Pancreas (tissue), 10 donors: ENCODE measurements around the gene TRAPPC6A. TPM values are rescaled to one million over a fixed set of nuclear protein-coding genes. Genes with fewer than 3 reads are reported as not detected.
A peak's percentile ranks its signal among the peaks of the same experiment; 100 is the strongest.

Experiments used
- ATAC-seq, 4 donors: fragments of 200-7000 bp; cut with Tn5 transposase; one replicate each; pipeline versions ENCODE4 v1.8.0 to v1.9.1; 2020; ENCODE audit warnings: mild to moderate bottlenecking in 4 of 4, moderate library complexity in 4 of 4
- DNase-seq, 6 donors: peaks; one replicate each; pipeline ENCODE4 v3.0.0-alpha.2; 2020
- FAIRE-seq: peaks from 2 replicates; lab custom pipeline; 2012; peaks lifted over from hg19 to GRCh38; lab: Jason Lieb, UNC
- H3K27ac ChIP-seq, 4 donors: fragments of 200-600 bp; sonication (generic); 1 replicate in 3 of 4; 2 replicates in 1 of 4; pipeline versions ENCODE4 v1.5.0 to v1.8.0; 2020
- H3K27me3 ChIP-seq, 4 donors: fragments of 200-600 bp; one replicate each; pipeline ENCODE4 v1.8.0; 2021
- H3K36me3 ChIP-seq, 3 donors: fragments of 200-600 bp; sonication (generic) in 1 of 3; one replicate each; pipeline versions ENCODE4 v1.5.0 to v1.8.0; 2020 to 2021
- H3K4me1 ChIP-seq, 3 donors: fragments of 200-600 bp; one replicate each; pipeline ENCODE4 v1.8.0; 2021
- H3K4me3 ChIP-seq, 4 donors: fragments of 200-600 bp; sonication (generic) in 2 of 4; one replicate each; pipeline versions ENCODE4 v1.5.0 to v1.8.0; 2020 to 2021
- H3K9me3 ChIP-seq, 4 donors: fragments of 200-600 bp; one replicate each; pipeline ENCODE4 v1.8.0; 2021
- CTCF ChIP-seq, 4 donors: fragments of 200-600 bp; sonication (generic) in 3 of 4; IDR thresholded peaks; one replicate each; pipeline versions ENCODE4 v1.5.0 to v1.8.0; 2021; ENCODE audit warnings: antibody characterized with exemption in 4 of 4
- WGBS, 2 donors: extraction: QIAGEN DNeasy Blood & Tissue Kit; methylation state at CpG; one replicate each; pipeline ENCODE4 v1.1.7; 2013; 5-methylcytosine and 5-hydroxymethylcytosine counted together
- intact Hi-C, 3 donors: fragments of 100-400 bp; cut with DNase I; formaldehyde crosslinking; loops; one replicate each; pipeline versions ENCODE4 v1.11.1 to v1.14.2; 2022
- polyA plus RNA-seq, 2 donors: library from polyadenylated mRNA; stranded (reverse); fragments of 200-250 nt; gene quantifications; one replicate each; pipeline ENCODE4 v1.2.3, GENCODE V29; 2013
- total RNA-seq, 6 donors: library from RNA; stranded (reverse); fragmentation: NEBNext Ultra II Directional in 4 of 6; extraction: Animal tissue kit (Norgen Biotek cat#: 25700) in 4 of 6; gene quantifications; one replicate each; pipeline versions ENCODE4 v1.2.1 to v1.2.4, GENCODE V29; 2021 to 2023
- donor health status: healthy with polysubstance abuse.
- donor health status: DM: no; HTN: no; CAD: no; lungs with moderate emphysema.
- donor health status: DM: no; HTN: no; CAD: no.
- donor health status: control.
- donor health status: control.
- donor health status: Bipolar disorder and iron deficiency.
- donor health status: DM: yes; HTN: yes; CAD: no.
- donor health status: DM: no; HTN: no; CAD: no.
- donor health status: DM: no; HTN: no; CAD: no.
- donor health status: DM: yes; HTN: yes; CAD: no.

Gene TRAPPC6A
- total and polyA plus RNA-seq, 8 donors, result 9.7 to 37.9 (median 14.1) TPM

DNA sequence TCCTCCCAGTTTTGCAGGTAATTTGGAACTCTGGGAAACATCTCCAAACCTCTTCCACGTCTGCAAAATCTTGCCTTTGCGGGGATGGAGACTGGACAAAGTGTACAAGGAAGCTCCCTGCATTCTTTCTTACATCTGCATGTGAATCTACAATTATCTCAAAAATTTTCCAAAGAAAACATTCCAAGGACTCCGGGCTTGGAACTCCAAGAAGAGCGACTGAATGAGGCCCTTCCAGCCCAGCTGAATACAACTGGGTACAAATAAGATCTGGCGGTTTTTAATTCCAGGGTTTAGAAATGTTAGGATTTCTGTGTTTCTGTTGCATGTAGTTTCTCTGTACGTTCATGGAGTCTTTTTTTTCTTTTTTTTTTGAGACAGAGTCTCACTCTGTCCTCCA lies 38.6 kb upstream of the TRAPPC6A start:
- 75 to 84% methylated on average over 6 of the region's 6 CpGs for WGBS, 2 donors
- Histone ChIP-seq H3K4me3 (no peak overlapping the region), H3K27ac (no peak overlapping the region), H3K27me3 (no peaks in the 10 kb centered on the region), H3K4me1 (no peaks in the 10 kb centered on the region), H3K36me3 (no peaks in the 10 kb centered on the region), H3K9me3 (no peaks in the 10 kb centered on the region)
- intact Hi-C loops, result no loop called here
- DNase-seq (no peak), FAIRE-seq (no peak), ATAC-seq (no peak)
- no peak for TF ChIP-seq CTCF (IDR thresholded peaks at IDR 0.05)

DNA sequence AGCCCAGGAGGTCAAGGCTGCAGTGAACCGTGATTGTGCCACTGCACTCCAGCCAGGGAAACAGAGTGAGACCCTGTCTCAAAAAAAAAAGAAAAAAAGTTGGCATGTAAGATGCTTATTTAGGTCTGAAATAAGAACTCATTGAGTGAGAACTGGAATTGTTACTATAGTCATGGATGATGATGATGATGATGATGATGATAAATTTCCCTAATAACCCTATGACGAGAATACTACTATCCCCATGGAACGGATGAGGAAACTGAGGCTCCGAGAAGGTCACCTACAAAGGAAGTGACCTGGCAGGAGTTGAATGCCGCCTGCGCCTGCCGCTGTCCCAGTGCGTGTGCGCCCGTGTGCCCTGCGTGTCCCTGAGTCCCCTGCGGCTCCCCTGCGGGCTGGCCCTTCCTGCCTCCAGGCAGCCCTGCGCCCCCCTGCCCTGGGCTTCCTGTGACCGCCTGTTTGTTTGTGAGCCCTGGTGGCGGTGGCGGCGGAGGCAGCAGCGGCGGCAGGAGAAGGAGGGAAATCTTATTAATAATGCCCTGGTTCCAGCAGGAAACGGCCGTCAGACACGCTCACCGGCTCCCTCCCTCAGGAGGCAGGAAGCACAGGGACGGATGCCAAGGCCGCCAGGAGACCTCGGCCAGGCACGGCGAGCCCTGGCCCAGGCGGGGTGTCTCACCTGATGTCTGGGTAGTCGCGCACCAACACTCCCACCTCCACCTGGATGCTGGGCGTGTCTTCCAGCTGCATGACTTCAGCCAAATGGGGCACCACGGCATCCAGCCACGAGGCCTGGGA lies 37.6 kb upstream of the TRAPPC6A start:
- Histone ChIP-seq H3K4me3 (peak overlapping the region in 1 of 4 donors; percentile 20), H3K27ac (peak overlapping the region; percentile 30 to 71 (median 53)), H3K4me1 (no peaks in the 10 kb centered on the region), H3K27me3 (no peaks in the 10 kb centered on the region), H3K9me3 (no peaks in the 10 kb centered on the region), H3K36me3 (no peaks in the 10 kb centered on the region)
- peak; percentile 50 to 85 (median 69) for DNase-seq
- intact Hi-C loops, result no loop called here
- peak; percentile 60 to 73 (median 62) for ATAC-seq
- TF ChIP-seq CTCF (IDR thresholded peaks at IDR 0.05), result no peak
- 6% methylated on average over 31 to 35 of the region's 35 CpGs for WGBS, 2 donors
- no peak for FAIRE-seq

GRCh38 chr19:45213031-45213430 lies 35.0 kb upstream of the TRAPPC6A start:
- ATAC-seq (no peak), DNase-seq (peak in 2 of 6 donors; percentile 23 to 57), FAIRE-seq (no peak)
- H3K27ac ChIP-seq, result peak overlapping the region in 3 of 4 donors; percentile 42 to 71 (median 67)
- TF ChIP-seq CTCF (IDR thresholded peaks at IDR 0.05), result no peak
- H3K4me3 ChIP-seq, result no peak overlapping the region
- H3K4me1 ChIP-seq, result no peaks in the 10 kb centered on the region
- intact Hi-C loops, result no loop called here
- 72 to 77% methylated on average over 16 to 23 of the region's 23 CpGs for WGBS, 2 donors
- H3K36me3 ChIP-seq, result no peaks in the 10 kb centered on the region
- no peaks in the 10 kb centered on the region for H3K27me3 ChIP-seq
- no peaks in the 10 kb centered on the region for H3K9me3 ChIP-seq

DNA sequence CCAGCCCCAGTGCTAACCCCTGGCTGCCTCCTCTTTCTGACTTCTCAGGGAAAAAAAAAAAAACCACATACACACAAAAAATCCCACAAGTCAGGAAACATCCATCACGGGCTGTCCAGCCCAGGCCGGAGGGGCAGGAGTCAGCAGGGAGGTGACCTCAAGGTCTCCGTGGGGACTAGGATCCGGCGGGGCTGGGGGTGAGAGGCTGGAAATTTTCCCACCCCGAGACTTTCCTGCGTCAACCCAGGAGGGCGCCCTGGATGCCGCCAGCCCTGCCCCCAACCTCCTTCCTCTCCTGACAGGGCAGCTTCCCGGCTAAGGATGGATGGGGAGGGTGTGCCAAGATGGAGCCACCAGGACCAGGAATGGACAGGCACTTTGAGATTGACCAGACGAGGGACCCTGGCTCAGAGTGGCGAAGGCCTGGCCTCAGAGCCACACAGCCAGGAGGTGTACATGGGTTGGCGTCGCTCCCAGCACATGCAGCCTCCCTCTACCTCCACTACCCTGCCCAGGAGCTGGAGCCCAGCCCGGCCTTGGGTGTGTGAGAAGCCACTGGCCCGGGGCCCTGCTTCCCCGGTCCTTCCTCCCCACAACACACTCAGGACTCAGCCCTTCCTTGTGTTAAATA lies 33.8 kb upstream of the TRAPPC6A start:
- intact Hi-C loops, result no loop called here

More for the DNA sequence above, 33.8 kb upstream of the TRAPPC6A start:
- H3K27me3 ChIP-seq, result no peaks in the 10 kb centered on the region
- no peak for FAIRE-seq
- ATAC-seq, result peak; percentile 83 to 92 (median 88)
- WGBS, 2 donors, result 25 to 32% methylated on average over 16 to 17 of the region's 17 CpGs
- DNase-seq, result peak; percentile 78 to 90 (median 81)
- no peaks in the 10 kb centered on the region for H3K9me3 ChIP-seq
- H3K27ac ChIP-seq, result peak overlapping the region; percentile 5 to 71 (median 44)
- no peaks in the 10 kb centered on the region for H3K4me1 ChIP-seq
- no peaks in the 10 kb centered on the region for H3K36me3 ChIP-seq
- TF ChIP-seq CTCF (IDR thresholded peaks at IDR 0.05), result no peak
- H3K4me3 ChIP-seq, result no peak overlapping the region
